SJCRH30 (cell line): ENCODE results near the gene OR2L3. TPM values are rescaled to one million over a fixed set of nuclear protein-coding genes. Genes with fewer than 3 reads are reported as not detected.
"Not testable (repeated sequence)": the region's sequence is repeated elsewhere in the genome, so short reads cannot be mapped to it uniquely, and the experiment has no call there.

Experiments used
- DNase-seq, 2 experiments: peaks; one replicate each; pipeline ENCODE4 v3.0.0-alpha.2; 2015 to 2020
- H3K27ac ChIP-seq: fragments of 250-450 bp; sonication (Bioruptor Pico); 2 replicates; pipeline ENCODE4 v1.5.1; 2020; ENCODE audit warnings: mild to moderate bottlenecking, moderate library complexity
- H3K27me3 ChIP-seq: fragments of 250-450 bp; sonication (Bioruptor Pico); 2 replicates; pipeline ENCODE4 v1.5.1; 2020; ENCODE audit warnings: mild to moderate bottlenecking, moderate library complexity
- H3K36me3 ChIP-seq: fragments of 250-450 bp; sonication (Bioruptor Pico); 2 replicates; pipeline ENCODE4 v1.5.1; 2020; ENCODE audit warnings: mild to moderate bottlenecking, moderate library complexity
- H3K4me1 ChIP-seq: fragments of 250-450 bp; sonication (Bioruptor Pico); 2 replicates; pipeline ENCODE4 v1.5.1; 2020; ENCODE audit warnings: mild to moderate bottlenecking, moderate library complexity
- H3K4me3 ChIP-seq: fragments of 250-450 bp; sonication (Bioruptor Pico); 2 replicates; pipeline ENCODE4 v1.5.1; 2020; ENCODE audit warnings: mild to moderate bottlenecking, moderate library complexity
- H3K9me3 ChIP-seq: fragments of 250-450 bp; sonication (Bioruptor Pico); replicated peaks from 2 replicates; pipeline ENCODE4 v1.5.1; 2020; ENCODE audit warnings: mild to moderate bottlenecking, moderate library complexity
- total RNA-seq: library from RNA; depleted of rRNA; stranded (reverse); fragments of >200 nt; shearing (Covaris generic); gene quantifications from 2 replicates; pipeline ENCODE4 v1.2.3, GENCODE V29; 2014; rRNA removed

Gene OR2L3
- total RNA-seq, result not detected in 2 replicates

- Histone ChIP-seq H3K9me3 (no peaks in the 10 kb centered on the region), H3K36me3 (no peaks in the 10 kb centered on the region), H3K4me3 (no peak within 1 kb of the TSS), H3K27me3 (no peaks in the 10 kb centered on the region), H3K27ac (no peak within 1 kb of the TSS), H3K4me1 (no peaks in the 10 kb centered on the region)
- DNase-seq, result no peak
These were observed at the start of gene OR2L3 for GRCh38 chr1:248046536-248046935. Gene OR2L3 (plus strand): TSS chr1:248046836. CDS start chr1:248060682, 13,846 bp downstream.

- Histone ChIP-seq H3K4me3 (no peak overlapping the region), H3K36me3 (no peaks in the 10 kb centered on the region), H3K27me3 (no peaks in the 10 kb centered on the region), H3K27ac (no peak overlapping the region), H3K4me1 (no peaks in the 10 kb centered on the region), H3K9me3 (no peaks in the 10 kb centered on the region)
- no peak for DNase-seq
These were observed 47.8 kb upstream of the OR2L3 start for GRCh38 chr1:247998811-247999210.

GRCh38 chr1:248000169-248000568 lies 46.5 kb upstream of the OR2L3 start:
- Histone ChIP-seq H3K27me3 (no peaks in the 10 kb centered on the region), H3K9me3 (no peaks in the 10 kb centered on the region), H3K4me1 (no peaks in the 10 kb centered on the region), H3K36me3 (no peaks in the 10 kb centered on the region), H3K4me3 (no peak overlapping the region), H3K27ac (no peak overlapping the region)
- DNase-seq, result no peak

GRCh38 chr1:248007778-248008177 lies 38.9 kb upstream of the OR2L3 start:
- no peak for DNase-seq
- no peaks in the 10 kb centered on the region for H3K36me3 ChIP-seq
- no peak overlapping the region for H3K27ac ChIP-seq
- no peaks in the 10 kb centered on the region for H3K27me3 ChIP-seq
- H3K4me3 ChIP-seq, result no peak overlapping the region
- H3K4me1 ChIP-seq, result no peaks in the 10 kb centered on the region
- no peaks in the 10 kb centered on the region for H3K9me3 ChIP-seq

GRCh38 chr1:248009681-248010080 lies 37.0 kb upstream of the OR2L3 start:
- no peak for DNase-seq
- H3K27ac ChIP-seq, result no peak overlapping the region
- H3K36me3 ChIP-seq, result no peaks in the 10 kb centered on the region
- H3K9me3 ChIP-seq, result no peaks in the 10 kb centered on the region
- H3K4me3 ChIP-seq, result no peak overlapping the region
- H3K4me1 ChIP-seq, result no peaks in the 10 kb centered on the region
- no peaks in the 10 kb centered on the region for H3K27me3 ChIP-seq

- no peaks in the 10 kb centered on the region for H3K27me3 ChIP-seq
- H3K4me1 ChIP-seq, result no peaks in the 10 kb centered on the region
- H3K9me3 ChIP-seq, result no peaks in the 10 kb centered on the region
- H3K36me3 ChIP-seq, result no peaks in the 10 kb centered on the region
- H3K4me3 ChIP-seq, result no peak within 1 kb of the TSS
- DNase-seq, result no peak
- no peak within 1 kb of the TSS for H3K27ac ChIP-seq
These were observed 33.4 kb upstream of the OR2L3 start, which contains the start of gene OR2L5 for GRCh38 chr1:248013229-248013710. Gene OR2L5 (plus strand): TSS chr1:248013660. CDS start chr1:248021948, 8,288 bp downstream.

GRCh38 chr1:248015803-248016202 lies 30.8 kb upstream of the OR2L3 start:
- H3K36me3 ChIP-seq, result no peaks in the 10 kb centered on the region
- no peak for DNase-seq

GRCh38 chr1:248029770-248030169 lies 16.9 kb upstream of the OR2L3 start, which contains the start of gene OR2L2:
Gene OR2L2 (plus strand): TSS chr1:248030070. CDS start chr1:248038268, 8,198 bp downstream.
- Histone ChIP-seq H3K27me3 (no peaks in the 10 kb centered on the region), H3K4me1 (no peaks in the 10 kb centered on the region), H3K9me3 (no peaks in the 10 kb centered on the region), H3K27ac (no peak within 1 kb of the TSS), H3K4me3 (no peak within 1 kb of the TSS), H3K36me3 (no peaks in the 10 kb centered on the region)
- no peak for DNase-seq

More at GRCh38 chr1:248015803-248016202, 30.8 kb upstream of the OR2L3 start:
- no peaks in the 10 kb centered on the region for H3K4me1 ChIP-seq
- H3K27ac ChIP-seq, result no peak overlapping the region
- no peak overlapping the region for H3K4me3 ChIP-seq
- H3K27me3 ChIP-seq, result no peaks in the 10 kb centered on the region
- H3K9me3 ChIP-seq, result no peaks in the 10 kb centered on the region

GRCh38 chr1:248045209-248045608 lies 1.4 kb upstream of the OR2L3 start:
- no peaks in the 10 kb centered on the region for H3K36me3 ChIP-seq
- H3K9me3 ChIP-seq, result no peaks in the 10 kb centered on the region
- no peak for DNase-seq
- no peak overlapping the region for H3K27ac ChIP-seq
- H3K27me3 ChIP-seq, result no peaks in the 10 kb centered on the region
- H3K4me1 ChIP-seq, result no peaks in the 10 kb centered on the region
- H3K4me3 ChIP-seq, result no peak overlapping the region

- no peak overlapping the region for H3K27ac ChIP-seq
- no peaks in the 10 kb centered on the region for H3K36me3 ChIP-seq
- no peak overlapping the region for H3K4me3 ChIP-seq
- H3K4me1 ChIP-seq, result no peaks in the 10 kb centered on the region
- no peak for DNase-seq
- no peaks in the 10 kb centered on the region for H3K9me3 ChIP-seq
- no peaks in the 10 kb centered on the region for H3K27me3 ChIP-seq
These were observed 372 bp downstream of the OR2L3 start for GRCh38 chr1:248047008-248047407.

- no peak overlapping the region for H3K4me3 ChIP-seq
- H3K27ac ChIP-seq, result no peak overlapping the region
- H3K4me1 ChIP-seq, result no peaks in the 10 kb centered on the region
- H3K36me3 ChIP-seq, result no peaks in the 10 kb centered on the region
- no peaks in the 10 kb centered on the region for H3K27me3 ChIP-seq
- no peaks in the 10 kb centered on the region for H3K9me3 ChIP-seq
- DNase-seq, result no peak
These were observed 8.0 kb downstream of the OR2L3 start for GRCh38 chr1:248054671-248055070.

GRCh38 chr1:248055261-248055660 lies 8.6 kb downstream of the OR2L3 start:
- H3K36me3 ChIP-seq, result no peaks in the 10 kb centered on the region
- no peaks in the 10 kb centered on the region for H3K4me1 ChIP-seq
- DNase-seq, result no peak
- H3K4me3 ChIP-seq, result no peak overlapping the region
- H3K27me3 ChIP-seq, result no peaks in the 10 kb centered on the region
- H3K27ac ChIP-seq, result no peak overlapping the region
- no peaks in the 10 kb centered on the region for H3K9me3 ChIP-seq

- Histone ChIP-seq H3K27me3 (no peaks in the 10 kb centered on the region), H3K36me3 (no peaks in the 10 kb centered on the region), H3K4me1 (no peaks in the 10 kb centered on the region), H3K27ac (no peak overlapping the region), H3K4me3 (no peak overlapping the region), H3K9me3 (no peaks in the 10 kb centered on the region)
- no peak for DNase-seq
These were observed 18.4 kb downstream of the OR2L3 start for GRCh38 chr1:248065071-248065470.

- H3K27ac ChIP-seq, result no peak overlapping the region
- no peaks in the 10 kb centered on the region for H3K4me1 ChIP-seq
- DNase-seq, result no peak
- no peaks in the 10 kb centered on the region for H3K36me3 ChIP-seq
- H3K27me3 ChIP-seq, result no peaks in the 10 kb centered on the region
- no peak overlapping the region for H3K4me3 ChIP-seq
- H3K9me3 ChIP-seq, result no peaks in the 10 kb centered on the region
These were observed 19.0 kb downstream of the OR2L3 start for GRCh38 chr1:248065604-248066003.

- H3K27me3 ChIP-seq, H3K9me3 ChIP-seq, H3K4me1 ChIP-seq, H3K36me3 ChIP-seq, DNase-seq, H3K4me3 ChIP-seq, H3K27ac ChIP-seq: not testable (repeated sequence)
These were observed 37.2 kb downstream of the OR2L3 start for GRCh38 chr1:248083864-248084263.

- Histone ChIP-seq H3K27me3 (no peaks in the 10 kb centered on the region), H3K27ac (no peak within 1 kb of the TSS), H3K36me3 (no peaks in the 10 kb centered on the region), H3K9me3 (no peaks in the 10 kb centered on the region), H3K4me1 (no peaks in the 10 kb centered on the region), H3K4me3 (no peak within 1 kb of the TSS)
- DNase-seq, result no peak
These were observed 48.2 kb downstream of the OR2L3 start, which contains the start of gene OR2L13 for GRCh38 chr1:248094884-248095283. Gene OR2L13 (plus strand): TSS chr1:248095184. CDS start chr1:248099376, 4,192 bp downstream.
